Panc1 (cell line): ENCODE results near the gene CDH19. TPM values are rescaled to one million over a fixed set of nuclear protein-coding genes. Genes with fewer than 3 reads are reported as not detected.

ENCODE experiments used
- ATAC-seq: fragments of 200-7000 bp; cut with Tn5 transposase; 2 replicates; pipeline ENCODE4 v1.9.1; 2020; ENCODE audit warnings: mild to moderate bottlenecking, moderate library complexity
- BruUV-seq: library from RNA; stranded (reverse); fragments of 400-500 nt; replicated peaks from 2 replicates; lab custom pipeline; 2021; lab: Mats Ljungman, UMichigan
- CTCF ChIA-PET: fragments of 300-600 bp; sonication (Branson Sonifier 250); formaldehyde crosslinking; loops from one replicate; lab custom pipeline; 2022; ENCODE audit warnings: antibody characterized with exemption; lab: Charles Lee
- POLR2A ChIA-PET: fragments of 300-600 bp; sonication (Branson Sonifier 250); formaldehyde crosslinking; loops from one replicate; lab custom pipeline; 2022; ENCODE audit warnings: antibody characterized with exemption; lab: Charles Lee
- DNase-seq: peaks from one replicate; pipeline ENCODE4 v3.0.0-alpha.2; 2010; ENCODE audit warnings: low read depth, low spot score
- H3K27ac ChIP-seq: 2 replicates; pipeline ENCODE4 v1.5.1; 2011; ENCODE audit warnings: mild to moderate bottlenecking, low read length, inconsistent platforms
- H3K27me3 ChIP-seq: fragments of 200-500 bp; sonication (Bioruptor generic); 2 replicates; pipeline ENCODE4 v1.6.0; 2014; ENCODE audit warnings: low read length, inconsistent platforms; ENCODE audit not compliant: control insufficient read depth, insufficient read depth
- H3K36me3 ChIP-seq: fragments of 200-500 bp; sonication (Bioruptor generic); 2 replicates; pipeline ENCODE4 v1.5.1; 2014; ENCODE audit warnings: inconsistent platforms, mild to moderate bottlenecking, low read length, moderate library complexity; ENCODE audit not compliant: control insufficient read depth, insufficient read depth
- H3K4me1 ChIP-seq: 2 replicates; pipeline ENCODE4 v1.5.1; 2011; ENCODE audit warnings: inconsistent platforms, mild to moderate bottlenecking, low read length, moderate library complexity; ENCODE audit not compliant: control insufficient read depth, insufficient read depth
- H3K4me3 ChIP-seq, 2 experiments: 2 replicates each; pipeline ENCODE4 v1.5.1; 2011 to 2012; ENCODE audit warnings: low read depth in 2 of 2, low read length in 2 of 2, mild to moderate bottlenecking in 2 of 2, inconsistent platforms in 1 of 2, moderate library complexity in 1 of 2
- H3K9me3 ChIP-seq: fragments of 200-500 bp; sonication (Bioruptor generic); 2 replicates; pipeline ENCODE4 v1.5.1; 2014; ENCODE audit warnings: low read depth, mild to moderate bottlenecking, inconsistent platforms, low read length, moderate library complexity; ENCODE audit not compliant: control insufficient read depth, insufficient read depth
- CTCF ChIP-seq: fragments of 450-650 bp; IDR thresholded peaks from 2 replicates; pipeline ENCODE4 v1.5.1; 2017; ENCODE audit warnings: mild to moderate bottlenecking
- POLR2AphosphoS5 ChIP-seq: IDR thresholded peaks from 2 replicates; pipeline ENCODE4 v1.6.1; 2012; ENCODE audit warnings: mild to moderate bottlenecking, low read depth, low read length, moderate library complexity
- REST ChIP-seq, 2 experiments: IDR thresholded peaks; 2 replicates each; pipeline ENCODE4 v1.6.1; 2011 to 2012; ENCODE audit warnings: low read depth in 2 of 2, control low read depth in 1 of 2, low read length in 1 of 2, mild to moderate bottlenecking in 1 of 2, moderate library complexity in 1 of 2; ENCODE audit not compliant: insufficient read depth in 1 of 2
- SIN3A ChIP-seq: IDR thresholded peaks from 2 replicates; pipeline ENCODE4 v1.6.1; 2012; ENCODE audit warnings: low read depth, mild to moderate bottlenecking, low read length, moderate library complexity, borderline replicate concordance; ENCODE audit not compliant: insufficient read depth
- TCF7L2 ChIP-seq: IDR thresholded peaks from 2 replicates; pipeline ENCODE4 v1.6.1; 2011; ENCODE audit warnings: mild to moderate bottlenecking, low read depth, low read length, inconsistent platforms
- in situ Hi-C: cut with HindIII; loops from 2 replicates; pipeline ENCODE4 v1.10.0; 2016; ENCODE audit warnings: low sequenced_read_pairs, low pct_unique_long_range_greater_than_20kb
- intact Hi-C: fragments of 100-400 bp; cut with micrococcal nuclease; formaldehyde crosslinking; loops from one replicate; pipeline ENCODE4 v1.10.0; 2022; ENCODE audit not compliant: unreplicated experiment
- total RNA-seq: library from RNA; stranded (reverse); gene quantifications from one replicate; pipeline ENCODE4 v1.2.1, GENCODE V29; 2021; ENCODE audit not compliant: unreplicated experiment

CDH19 gene
- total RNA-seq, 1 experiment from 2014 or later = not detected

GRCh38 chr18:66533693-66534092 lies 70.2 kb downstream of the CDH19 start:
- in situ Hi-C loops = no loop called here
- BruUV-seq = no TSS peak
- no peak for TF ChIP-seq REST (IDR thresholded peaks at IDR 0.05; ENCODE audit: insufficient read depth in 1 of 2, low read depth in 2 of 2, low read length in 1 of 2)
- TF ChIP-seq TCF7L2 = no peak
- TF ChIP-seq CTCF = no peak
- no peak for TF ChIP-seq POLR2AphosphoS5
- no peak for TF ChIP-seq SIN3A
- Histone ChIP-seq H3K36me3 (no peaks in the 10 kb centered on the region), H3K9me3 (no peaks in the 10 kb centered on the region), H3K4me1 (no peaks in the 10 kb centered on the region), H3K27me3 (no peaks in the 10 kb centered on the region), H3K4me3 (no peak overlapping the region), H3K27ac (no peak overlapping the region)
- no peak for DNase-seq
- ChIA-PET CTCF (interaction anchor here (0.7 kb wide), 1 partner anchor 667 kb away, joined by 3 read pairs; no protein-coding TSS in a partner anchor), POLR2A (no interaction called here)
- intact Hi-C loops = no loop called here
- ATAC-seq = no peak

- ChIA-PET CTCF (interaction anchor here (0.6 kb wide), 2 partner anchors 173 to 790 kb away, joined by 4 to 7 read pairs; no protein-coding TSS in a partner anchor), POLR2A (no interaction called here)
- peak overlapping the region; percentile 3 to 33; a peak in 3 of 4 replicates for H3K4me3 ChIP-seq
- H3K4me1 ChIP-seq = peaks cover 2% of the 10 kb centered on the region; the same call in 1 of the 2 replicates
- BruUV-seq = no TSS peak
- no peaks in the 10 kb centered on the region for H3K27me3 ChIP-seq
- ATAC-seq (peak; percentile 81), DNase-seq (no peak)
- H3K36me3 ChIP-seq = no peaks in the 10 kb centered on the region
- H3K27ac ChIP-seq = no peak overlapping the region
- no peak for TF ChIP-seq CTCF
- TF ChIP-seq REST (IDR thresholded peaks at IDR 0.05; ENCODE audit: insufficient read depth in 1 of 2, low read depth in 2 of 2, low read length in 1 of 2) = no peak
- no peak for TF ChIP-seq TCF7L2
- TF ChIP-seq POLR2AphosphoS5 = no peak
- no peaks in the 10 kb centered on the region for H3K9me3 ChIP-seq
- in situ Hi-C loops (no loop called here), intact Hi-C loops (no loop called here)
Observed at GRCh38 chr18:66523219-66523991, 80.5 kb downstream of the CDH19 start.
